HepG2 (cell line): ENCODE data around the gene SP6. TPM values are rescaled to one million over a fixed set of nuclear protein-coding genes. Genes with fewer than 3 reads are reported as not detected.
A peak's percentile ranks its signal among the peaks of the same experiment; 100 is the strongest.

Source experiments
- FOXA3 ChIP-seq: IDR thresholded peaks from 2 replicates; pipeline ENCODE4 v1.6.1; 2016; ENCODE audit warnings: missing genetic modification reagents, missing compliant biosample characterization
- KDM5B ChIP-seq: sonication (generic); formaldehyde crosslinking; IDR thresholded peaks from 2 replicates; pipeline ENCODE4 v1.4.0; 2020; ENCODE audit warnings: missing genetic modification reagents, mild to moderate bottlenecking, borderline replicate concordance
- MTA1 ChIP-seq: sonication (generic); formaldehyde crosslinking; IDR thresholded peaks from 2 replicates; pipeline ENCODE4 v1.4.0; 2020; ENCODE audit warnings: missing genetic modification reagents, mild to moderate bottlenecking, borderline replicate concordance
- NR2F6 ChIP-seq, 2 experiments: IDR thresholded peaks; 2 replicates each; pipeline ENCODE4 v1.6.1; 2016; ENCODE audit warnings: antibody characterized with exemption in 1 of 2, mild to moderate bottlenecking in 1 of 2
- PHB2 ChIP-seq: fragments of 450-650 bp; IDR thresholded peaks from 2 replicates; pipeline ENCODE4 v1.6.1; 2018; ENCODE audit not compliant: partially characterized antibody
- POGZ ChIP-seq: sonication (generic); formaldehyde crosslinking; IDR thresholded peaks from 2 replicates; pipeline ENCODE4 v1.4.0; 2020; ENCODE audit warnings: mild to moderate bottlenecking, missing genetic modification reagents
- RARG ChIP-seq: sonication (generic); formaldehyde crosslinking; IDR thresholded peaks from 2 replicates; pipeline ENCODE4 v1.4.0; 2020; ENCODE audit warnings: low read depth, mild to moderate bottlenecking, missing genetic modification reagents
- RBFOX2 ChIP-seq: fragments of 200-400 bp; formaldehyde crosslinking; IDR thresholded peaks from 2 replicates; pipeline ENCODE4 v1.6.1; 2017; ENCODE audit warnings: low read depth, mild to moderate bottlenecking, low read length
- REL ChIP-seq: sonication (generic); formaldehyde crosslinking; conservative IDR thresholded peaks from 2 replicates; pipeline ENCODE4 v1.8.0; 2022; ENCODE audit warnings: mild to moderate bottlenecking, missing genetic modification reagents, moderate library complexity
- RXRA ChIP-seq: sonication (generic); formaldehyde crosslinking; IDR thresholded peaks from 2 replicates; pipeline ENCODE4 v1.5.1; 2020; ENCODE audit warnings: missing genetic modification reagents
- ZBTB7B ChIP-seq: sonication (generic); formaldehyde crosslinking; IDR thresholded peaks from 2 replicates; pipeline ENCODE4 v1.4.0; 2020; ENCODE audit warnings: missing genetic modification reagents
- ZFAT ChIP-seq: sonication (generic); formaldehyde crosslinking; conservative IDR thresholded peaks from 2 replicates; pipeline ENCODE4 v1.8.1; 2023; ENCODE audit warnings: missing genetic modification reagents, inconsistent platforms
- ZFY ChIP-seq: sonication (generic); formaldehyde crosslinking; IDR thresholded peaks from 2 replicates; pipeline ENCODE4 v1.4.0; 2020; ENCODE audit warnings: missing genetic modification reagents
- ZNF136 ChIP-seq: sonication (generic); formaldehyde crosslinking; IDR thresholded peaks from 2 replicates; pipeline ENCODE4 v1.8.1; 2022; ENCODE audit warnings: low read depth, mild to moderate bottlenecking, moderate library complexity, missing genetic modification reagents
- ZNF24 ChIP-seq: fragments of 450-650 bp; IDR thresholded peaks from 2 replicates; pipeline ENCODE4 v1.6.1; 2017; ENCODE audit warnings: antibody characterized with exemption, mild to moderate bottlenecking
- ZNF263 ChIP-seq: sonication (generic); formaldehyde crosslinking; IDR thresholded peaks from 2 replicates; pipeline ENCODE4 v1.4.0; 2020; ENCODE audit warnings: missing genetic modification reagents
- ZNF354B ChIP-seq: sonication (generic); formaldehyde crosslinking; IDR thresholded peaks from 2 replicates; pipeline ENCODE4 v1.8.0; 2022; ENCODE audit warnings: mild to moderate bottlenecking, missing genetic modification reagents
- ZNF589 ChIP-seq: sonication (generic); formaldehyde crosslinking; conservative IDR thresholded peaks from 2 replicates; pipeline ENCODE4 v1.8.0; 2022; ENCODE audit warnings: mild to moderate bottlenecking, moderate library complexity, missing genetic modification reagents
- ZNF644 ChIP-seq: IDR thresholded peaks from 2 replicates; pipeline ENCODE4 v1.6.1; 2016; ENCODE audit warnings: low read depth
- ZNF678 ChIP-seq: sonication (generic); formaldehyde crosslinking; IDR thresholded peaks from 2 replicates; pipeline ENCODE4 v1.4.0; 2020; ENCODE audit warnings: mild to moderate bottlenecking, missing genetic modification reagents
- ZNF713 ChIP-seq: sonication (generic); formaldehyde crosslinking; IDR thresholded peaks from 2 replicates; pipeline ENCODE4 v1.4.0; 2020; ENCODE audit warnings: mild to moderate bottlenecking, missing genetic modification reagents
- polyA plus RNA-seq, 8 experiments: library from polyadenylated mRNA; depleted of rRNA in 3 of 8; stranded (reverse) in 7 of 8; unstranded in 1 of 8; fragments of >200 nt; fragmentation: Illumina TruSeq in 4 of 8; extraction: Trizol in 4 of 8; gene quantifications; 2 replicates each; pipeline versions ENCODE4 v1.2.1 to v1.2.3, GENCODE V29; 2011 to 2016; ENCODE audit warnings: low read depth in 4 of 8, missing spikeins in 1 of 8, mixed read lengths in 1 of 8; ENCODE audit not compliant: insufficient read depth in 1 of 8
- total RNA-seq, 5 experiments: library from RNA; depleted of rRNA; stranded (reverse); fragments of >200 nt; fragmentation: Illumina TruSeq; extraction: Trizol; gene quantifications; 2 replicates each; pipeline ENCODE4 v1.2.3, GENCODE V29; 2016; ENCODE audit warnings: low read depth in 1 of 5
- TF ChIP-seq, protein P1 (sequence below): sonication (generic); formaldehyde crosslinking; IDR thresholded peaks from 2 replicates; pipeline ENCODE4 v1.4.0; 2020; ENCODE audit warnings: mild to moderate bottlenecking, missing genetic modification reagents
- TF ChIP-seq, protein P2 (sequence below): sonication (generic); formaldehyde crosslinking; IDR thresholded peaks from 2 replicates; pipeline ENCODE4 v1.4.0; 2020; ENCODE audit warnings: missing genetic modification reagents
- TF ChIP-seq, protein P3 (sequence below): sonication (generic); formaldehyde crosslinking; IDR thresholded peaks from 2 replicates; pipeline ENCODE4 v1.5.1; 2020; ENCODE audit warnings: mild to moderate bottlenecking, missing genetic modification reagents, moderate library complexity
- TF ChIP-seq, protein P4 (sequence below): sonication (generic); formaldehyde crosslinking; IDR thresholded peaks from 2 replicates; pipeline ENCODE4 v1.4.0; 2020; ENCODE audit warnings: missing genetic modification reagents

The SP6 gene
- total and polyA plus RNA-seq, 2 of the 13 experiments (the other 11 are each of a cell fraction or from before 2014, with no cell fraction given) = 0.07 TPM

DNA sequence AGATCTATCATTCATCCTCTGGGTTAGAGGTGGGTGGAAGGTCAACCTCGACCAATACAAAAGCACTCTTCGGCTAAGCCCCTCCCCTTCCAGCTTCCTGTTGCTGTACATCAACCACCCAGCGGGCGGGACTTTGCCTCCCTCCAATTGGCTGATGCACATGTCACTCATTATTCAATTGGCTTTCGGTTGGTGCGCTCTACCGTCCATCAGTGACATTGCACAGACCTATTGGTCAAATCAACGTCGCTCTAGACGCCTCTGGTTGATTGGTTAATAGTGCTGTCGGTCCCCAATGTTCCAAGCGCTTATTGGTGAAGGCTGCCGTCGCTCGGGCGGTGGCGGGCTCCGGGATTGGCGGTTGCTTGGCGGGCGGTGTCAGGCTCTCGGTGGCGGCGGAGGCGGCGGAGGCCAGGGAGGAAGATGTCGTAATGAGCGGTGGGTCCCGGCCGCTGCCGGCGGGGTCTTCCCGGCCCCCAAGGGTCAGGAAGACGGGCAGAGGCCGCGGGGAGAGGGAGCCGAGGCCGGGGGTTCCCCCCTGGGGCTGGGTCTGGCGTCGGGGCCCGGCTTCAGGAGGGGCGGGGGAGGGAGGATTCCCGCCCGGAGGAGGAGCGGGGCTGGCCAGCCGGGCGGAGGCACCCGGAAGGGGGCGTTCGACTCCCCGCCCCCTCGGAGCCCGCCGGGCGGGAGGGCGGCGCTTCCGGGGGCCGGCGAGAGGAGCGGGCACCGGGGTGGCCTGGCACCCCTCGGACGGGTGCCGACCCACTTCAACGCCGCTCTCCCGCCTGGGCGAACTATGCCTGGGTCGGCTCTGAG, 45.1 kb upstream of the SP6 start, which contains the start of gene SP2 (continued):
- TF ChIP-seq, protein P1, sequence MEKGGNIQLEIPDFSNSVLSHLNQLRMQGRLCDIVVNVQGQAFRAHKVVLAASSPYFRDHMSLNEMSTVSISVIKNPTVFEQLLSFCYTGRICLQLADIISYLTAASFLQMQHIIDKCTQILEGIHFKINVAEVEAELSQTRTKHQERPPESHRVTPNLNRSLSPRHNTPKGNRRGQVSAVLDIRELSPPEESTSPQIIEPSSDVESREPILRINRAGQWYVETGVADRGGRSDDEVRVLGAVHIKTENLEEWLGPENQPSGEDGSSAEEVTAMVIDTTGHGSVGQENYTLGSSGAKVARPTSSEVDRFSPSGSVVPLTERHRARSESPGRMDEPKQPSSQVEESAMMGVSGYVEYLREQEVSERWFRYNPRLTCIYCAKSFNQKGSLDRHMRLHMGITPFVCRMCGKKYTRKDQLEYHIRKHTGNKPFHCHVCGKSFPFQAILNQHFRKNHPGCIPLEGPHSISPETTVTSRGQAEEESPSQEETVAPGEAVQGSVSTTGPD (CRISPR knock-in tag) = no peak
- TF ChIP-seq PHB2 (no peak), ZNF263 (CRISPR knock-in tag) (no peak; the same call in 1 of the 2 replicates), NR2F6 (IDR thresholded peaks at IDR 0.05) (peak; percentile 76), NR2F6 (CRISPR knock-in tag; IDR thresholded peaks at IDR 0.05) (peak; percentile 71; the same call in 1 of the 2 replicates), REL (no peak), RXRA (no peak; the same call in none of the 2 replicates), MTA1 (CRISPR knock-in tag) (peak; percentile 24; the same call in 1 of the 2 replicates), ZNF678 (no peak), RARG (CRISPR knock-in tag) (no peak), ZNF24 (no peak), KDM5B (CRISPR knock-in tag) (peak; percentile 91; the same call in 1 of the 2 replicates), ZNF589 (CRISPR knock-in tag) (0 out of 2 replicates have a peak, but pooled peaks have one; percentile 68), RBFOX2 (peak; percentile 96), ZNF136 (CRISPR knock-in tag) (0 out of 2 replicates have a peak, but pooled peaks have one; percentile 35), ZNF354B (CRISPR knock-in tag) (no peak), ZFY (CRISPR knock-in tag) (peak; percentile 86), ZFAT (no peak), ZNF644 (CRISPR knock-in tag) (no peak), POGZ (CRISPR knock-in tag) (peak; percentile 63), FOXA3 (CRISPR knock-in tag) (no peak), ZBTB7B (CRISPR knock-in tag) (no peak), ZNF713 (CRISPR knock-in tag) (no peak)
- TF ChIP-seq, protein P2, sequence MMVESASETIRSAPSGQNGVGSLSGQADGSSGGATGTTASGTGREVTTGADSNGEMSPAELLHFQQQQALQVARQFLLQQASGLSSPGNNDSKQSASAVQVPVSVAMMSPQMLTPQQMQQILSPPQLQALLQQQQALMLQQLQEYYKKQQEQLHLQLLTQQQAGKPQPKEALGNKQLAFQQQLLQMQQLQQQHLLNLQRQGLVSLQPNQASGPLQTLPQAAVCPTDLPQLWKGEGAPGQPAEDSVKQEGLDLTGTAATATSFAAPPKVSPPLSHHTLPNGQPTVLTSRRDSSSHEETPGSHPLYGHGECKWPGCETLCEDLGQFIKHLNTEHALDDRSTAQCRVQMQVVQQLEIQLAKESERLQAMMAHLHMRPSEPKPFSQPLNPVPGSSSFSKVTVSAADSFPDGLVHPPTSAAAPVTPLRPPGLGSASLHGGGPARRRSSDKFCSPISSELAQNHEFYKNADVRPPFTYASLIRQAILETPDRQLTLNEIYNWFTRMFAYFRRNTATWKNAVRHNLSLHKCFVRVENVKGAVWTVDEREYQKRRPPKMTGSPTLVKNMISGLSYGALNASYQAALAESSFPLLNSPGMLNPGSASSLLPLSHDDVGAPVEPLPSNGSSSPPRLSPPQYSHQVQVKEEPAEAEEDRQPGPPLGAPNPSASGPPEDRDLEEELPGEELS (CRISPR knock-in tag) = peak; percentile 5; the same call in 1 of the 2 replicates
- TF ChIP-seq, protein P3, sequence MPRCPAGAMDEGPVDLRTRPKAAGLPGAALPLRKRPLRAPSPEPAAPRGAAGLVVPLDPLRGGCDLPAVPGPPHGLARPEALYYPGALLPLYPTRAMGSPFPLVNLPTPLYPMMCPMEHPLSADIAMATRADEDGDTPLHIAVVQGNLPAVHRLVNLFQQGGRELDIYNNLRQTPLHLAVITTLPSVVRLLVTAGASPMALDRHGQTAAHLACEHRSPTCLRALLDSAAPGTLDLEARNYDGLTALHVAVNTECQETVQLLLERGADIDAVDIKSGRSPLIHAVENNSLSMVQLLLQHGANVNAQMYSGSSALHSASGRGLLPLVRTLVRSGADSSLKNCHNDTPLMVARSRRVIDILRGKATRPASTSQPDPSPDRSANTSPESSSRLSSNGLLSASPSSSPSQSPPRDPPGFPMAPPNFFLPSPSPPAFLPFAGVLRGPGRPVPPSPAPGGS (CRISPR knock-in tag) = no peak
- TF ChIP-seq, protein P4, sequence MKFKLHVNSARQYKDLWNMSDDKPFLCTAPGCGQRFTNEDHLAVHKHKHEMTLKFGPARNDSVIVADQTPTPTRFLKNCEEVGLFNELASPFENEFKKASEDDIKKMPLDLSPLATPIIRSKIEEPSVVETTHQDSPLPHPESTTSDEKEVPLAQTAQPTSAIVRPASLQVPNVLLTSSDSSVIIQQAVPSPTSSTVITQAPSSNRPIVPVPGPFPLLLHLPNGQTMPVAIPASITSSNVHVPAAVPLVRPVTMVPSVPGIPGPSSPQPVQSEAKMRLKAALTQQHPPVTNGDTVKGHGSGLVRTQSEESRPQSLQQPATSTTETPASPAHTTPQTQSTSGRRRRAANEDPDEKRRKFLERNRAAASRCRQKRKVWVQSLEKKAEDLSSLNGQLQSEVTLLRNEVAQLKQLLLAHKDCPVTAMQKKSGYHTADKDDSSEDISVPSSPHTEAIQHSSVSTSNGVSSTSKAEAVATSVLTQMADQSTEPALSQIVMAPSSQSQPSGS (CRISPR knock-in tag) = no peak; the same call in 1 of the 2 replicates
